Activated B cell treated with CpG ODN at 0.5 μM for 24 hours (primary cell): ENCODE data around the gene COPZ1. TPM values are rescaled to one million over a fixed set of nuclear protein-coding genes. Genes with fewer than 3 reads are reported as not detected.

ENCODE experiments used
- ATAC-seq: fragments of 200-7000 bp; cut with Tn5 transposase; one replicate; pipeline ENCODE4 v1.10.0; 2021; ENCODE audit warnings: low read depth, mild to moderate bottlenecking, moderate library complexity
- CTCF ChIA-PET: fragments of 350-600 bp; sonication (Branson Sonifier 250); formaldehyde crosslinking; loops from one replicate; lab custom pipeline; 2021; ENCODE audit warnings: antibody characterized with exemption; lab: Charles Lee
- POLR2A ChIA-PET: fragments of 350-600 bp; sonication (Branson Sonifier 250); formaldehyde crosslinking; loops from one replicate; lab custom pipeline; 2021; ENCODE audit warnings: antibody characterized with exemption; lab: Charles Lee
- DNase-seq: peaks from one replicate; pipeline ENCODE4 v3.0.0; 2022
- H3K27ac Mint-ChIP-seq: one replicate; pipeline ENCODE4 v1.8.0; 2020; ENCODE audit warnings: mixed read lengths
- H3K27me3 Mint-ChIP-seq: one replicate; pipeline ENCODE4 v1.8.0; 2021; ENCODE audit warnings: mixed read lengths
- H3K36me3 Mint-ChIP-seq: one replicate; pipeline ENCODE4 v1.8.0; 2021; ENCODE audit warnings: low read depth, mixed read lengths
- H3K4me1 Mint-ChIP-seq: one replicate; pipeline ENCODE4 v1.8.0; 2021; ENCODE audit warnings: mixed read lengths
- H3K4me3 Mint-ChIP-seq: one replicate; pipeline ENCODE4 v1.8.0; 2020; ENCODE audit warnings: mild to moderate bottlenecking, mixed read lengths
- H3K9me3 Mint-ChIP-seq: one replicate; pipeline ENCODE4 v1.8.0; 2020; ENCODE audit warnings: mixed read lengths
- CTCF ChIP-seq: fragments of 200-600 bp; IDR thresholded peaks from one replicate; pipeline ENCODE4 v1.8.0; 2022; ENCODE audit warnings: antibody characterized with exemption, mild to moderate bottlenecking
- intact Hi-C: fragments of 100-400 bp; cut with micrococcal nuclease; formaldehyde crosslinking; loops from one replicate; pipeline ENCODE4 v1.15.1; 2024
- total RNA-seq: library from RNA; stranded (reverse); gene quantifications from 2 replicates; pipeline ENCODE4 v1.2.3, GENCODE V29; 2022

COPZ1 gene
- total RNA-seq, 1 donor from 2014 or later: 120 TPM

- CTCF ChIA-PET: interaction anchor here (0.7 to 3.1 kb wide), 9 partner anchors 9 to 129 kb away, joined by 3 to 22 read pairs (median 4); partner anchors contain the start of gene COPZ1
- no peak for TF ChIP-seq CTCF
Observed at GRCh38 chr12:54337280-54337842, 12.4 kb downstream of the COPZ1 start.

GRCh38 chr12:54337854-54338650 is 13.1 kb downstream of the COPZ1 start:
- no peaks in the 10 kb centered on the region for H3K27me3 Mint-ChIP-seq
- no peak overlapping the region for H3K27ac Mint-ChIP-seq
- TF ChIP-seq CTCF: no peak
- no peak overlapping the region for H3K4me3 Mint-ChIP-seq
- intact Hi-C loops: no loop called here
- ChIA-PET CTCF (interaction anchor here (0.7 to 3.1 kb wide), 10 partner anchors 9 to 130 kb away, joined by 3 to 22 read pairs (median 4); partner anchors contain the start of gene COPZ1), POLR2A (interaction anchor here (0.6 to 1.5 kb wide), 3 partner anchors 21 to 48 kb away, joined by 3 to 6 read pairs (median 4); no protein-coding TSS in a partner anchor)
- DNase-seq (no peak), ATAC-seq (no peak)
- H3K9me3 Mint-ChIP-seq: no peaks in the 10 kb centered on the region
- H3K36me3 Mint-ChIP-seq: peaks cover 43% of the 10 kb centered on the region
- peaks cover 9% of the 10 kb centered on the region for H3K4me1 Mint-ChIP-seq

More at GRCh38 chr12:54337280-54337842, 12.4 kb downstream of the COPZ1 start:
- H3K27me3 Mint-ChIP-seq: no peaks in the 10 kb centered on the region
- no peak overlapping the region for H3K4me3 Mint-ChIP-seq
- peaks cover 36% of the 10 kb centered on the region for H3K36me3 Mint-ChIP-seq
- POLR2A ChIA-PET: interaction anchor here (0.6 to 1.5 kb wide), 4 partner anchors 22 to 59 kb away, joined by 3 to 4 read pairs (median 4); no protein-coding TSS in a partner anchor
- intact Hi-C loops: no loop called here
- H3K27ac Mint-ChIP-seq: no peak overlapping the region
- ATAC-seq (no peak), DNase-seq (no peak)
- peaks cover 9% of the 10 kb centered on the region for H3K4me1 Mint-ChIP-seq
- H3K9me3 Mint-ChIP-seq: no peaks in the 10 kb centered on the region

GRCh38 chr12:54338698-54339296 is 13.9 kb downstream of the COPZ1 start:
- no peak overlapping the region for H3K4me3 Mint-ChIP-seq
- no peaks in the 10 kb centered on the region for H3K27me3 Mint-ChIP-seq
- intact Hi-C loops: no loop called here
- no peak for ATAC-seq
- ChIA-PET POLR2A (interaction anchor here (0.6 to 1.5 kb wide), 2 partner anchors 21 to 30 kb away, joined by 3 to 6 read pairs; no protein-coding TSS in a partner anchor), CTCF (interaction anchor here (1.2 kb wide), 1 partner anchor 14 kb away, joined by 4 read pairs; the partner anchor contains the start of gene COPZ1)
- peaks cover 6% of the 10 kb centered on the region for H3K4me1 Mint-ChIP-seq
- no peaks in the 10 kb centered on the region for H3K9me3 Mint-ChIP-seq
- TF ChIP-seq CTCF: no peak
- H3K36me3 Mint-ChIP-seq: peaks cover 47% of the 10 kb centered on the region
- no peak for DNase-seq
- no peak overlapping the region for H3K27ac Mint-ChIP-seq

- no peak for TF ChIP-seq CTCF
- Mint-ChIP-seq H3K36me3 (peaks cover 61% of the 10 kb centered on the region), H3K27ac (no peak overlapping the region), H3K4me1 (peaks cover 10% of the 10 kb centered on the region), H3K4me3 (no peak overlapping the region), H3K27me3 (no peaks in the 10 kb centered on the region), H3K9me3 (no peaks in the 10 kb centered on the region)
- intact Hi-C loops: no loop called here
- CTCF ChIA-PET: interaction anchor here (0.5 to 1.1 kb wide), 3 partner anchors 19 to 161 kb away, joined by 3 to 7 read pairs (median 4); no protein-coding TSS in a partner anchor
- POLR2A ChIA-PET: interaction anchor here (0.6 kb wide), 1 partner anchor 446 kb away, joined by 3 read pairs; no protein-coding TSS in a partner anchor
- no peak for ATAC-seq
- no peak for DNase-seq
Observed at GRCh38 chr12:54340846-54341245, 15.9 kb downstream of the COPZ1 start.
